Colonic mucosa (tissue), 4 donors: ENCODE data around the gene CNTNAP3. TPM values are rescaled to one million over a fixed set of nuclear protein-coding genes. Genes with fewer than 3 reads are reported as not detected.
A peak's percentile ranks its signal among the peaks of the same experiment; 100 is the strongest.
"Not testable (repeated sequence)": the region's sequence is repeated elsewhere in the genome, so short reads cannot be mapped to it uniquely, and the experiment has no call there.

Experiments
- DNase-seq: peaks from one replicate; pipeline ENCODE4 v3.0.0-alpha.2; 2020
- H3K27ac ChIP-seq: fragments of 200-600 bp; one replicate; pipeline ENCODE4 v1.8.0; 2021
- H3K27me3 ChIP-seq: fragments of 200-600 bp; one replicate; pipeline ENCODE4 v1.8.0; 2021
- H3K36me3 ChIP-seq: fragments of 200-600 bp; one replicate; pipeline ENCODE4 v1.8.0; 2021
- H3K4me1 ChIP-seq: fragments of 200-600 bp; one replicate; pipeline ENCODE4 v1.8.0; 2021; ENCODE audit warnings: mild to moderate bottlenecking
- H3K4me3 ChIP-seq: fragments of 200-600 bp; one replicate; pipeline ENCODE4 v1.8.0; 2021
- H3K9ac ChIP-seq, 2 donors: one replicate each; pipeline ENCODE4 v1.7.0; 2013; ENCODE audit warnings: control low read depth in 2 of 2, low read depth in 2 of 2, low read length in 2 of 2
- H3K9me3 ChIP-seq: fragments of 200-600 bp; one replicate; pipeline ENCODE4 v1.8.0; 2021
- CTCF ChIP-seq: fragments of 200-600 bp; IDR thresholded peaks from one replicate; pipeline ENCODE4 v1.8.0; 2022; ENCODE audit warnings: antibody characterized with exemption, mild to moderate bottlenecking
- intact Hi-C: fragments of 100-400 bp; cut with DNase I; formaldehyde crosslinking; loops from one replicate; pipeline ENCODE4 v1.14.1; 2022
- total RNA-seq, 2 donors: library from RNA; stranded (reverse); fragmentation: NEBNext Ultra II Directional in 1 of 2; extraction: Animal tissue kit (Norgen Biotek cat#: 25700) in 1 of 2; gene quantifications; one replicate each; pipeline ENCODE4 v1.2.1, GENCODE V29; 2021
- donor health status: healthy.
- donor health status: DM: no; HTN: no; CAD: no.
- donor health status: DM: no; HTN: no; CAD: no.

Gene CNTNAP3
- total RNA-seq, 2 donors from 2014 or later = 0.62 to 1.6 TPM

GRCh38 chr9:39121401-39121800 is 166.6 kb downstream of the CNTNAP3 start:
- H3K4me3 ChIP-seq, intact Hi-C loops, DNase-seq, H3K27ac ChIP-seq, H3K4me1 ChIP-seq, H3K9ac ChIP-seq, H3K36me3 ChIP-seq, H3K27me3 ChIP-seq, H3K9me3 ChIP-seq: not testable (repeated sequence)

- intact Hi-C loops, DNase-seq, H3K36me3 ChIP-seq, H3K9me3 ChIP-seq, H3K9ac ChIP-seq, H3K27me3 ChIP-seq, H3K27ac ChIP-seq, H3K4me3 ChIP-seq, H3K4me1 ChIP-seq: not testable (repeated sequence)
Measured at GRCh38 chr9:39111746-39112145, 176.2 kb downstream of the CNTNAP3 start.

GRCh38 chr9:39108145-39108544 is 179.8 kb downstream of the CNTNAP3 start:
- Histone ChIP-seq H3K9ac (no peak overlapping the region), H3K9me3 (no peaks in the 10 kb centered on the region), H3K27me3 (no peaks in the 10 kb centered on the region), H3K4me1 (no peaks in the 10 kb centered on the region), H3K27ac (no peak overlapping the region), H3K36me3 (no peaks in the 10 kb centered on the region), H3K4me3 (no peak overlapping the region)
- intact Hi-C loops = no loop called here
- no peak for TF ChIP-seq CTCF
- no peak for DNase-seq

GRCh38 chr9:39097208-39097607 is 190.8 kb downstream of the CNTNAP3 start:
- H3K4me3 ChIP-seq, H3K36me3 ChIP-seq, H3K9me3 ChIP-seq, DNase-seq, H3K27me3 ChIP-seq, H3K4me1 ChIP-seq, intact Hi-C loops, H3K9ac ChIP-seq, H3K27ac ChIP-seq: not testable (repeated sequence)

- H3K27me3 ChIP-seq, H3K4me3 ChIP-seq, H3K9me3 ChIP-seq, H3K9ac ChIP-seq, intact Hi-C loops, H3K4me1 ChIP-seq, H3K27ac ChIP-seq, DNase-seq, H3K36me3 ChIP-seq: not testable (repeated sequence)
Measured at GRCh38 chr9:39085311-39085710, 202.7 kb downstream of the CNTNAP3 start.

- H3K27me3 ChIP-seq, intact Hi-C loops, H3K9me3 ChIP-seq, H3K27ac ChIP-seq, H3K36me3 ChIP-seq, H3K4me1 ChIP-seq, DNase-seq, H3K9ac ChIP-seq, H3K4me3 ChIP-seq: not testable (repeated sequence)
Measured at GRCh38 chr9:39082574-39082973, 205.4 kb downstream of the CNTNAP3 start.

GRCh38 chr9:39080081-39080480 is 207.9 kb downstream of the CNTNAP3 start:
- H3K27ac ChIP-seq, H3K4me1 ChIP-seq, H3K27me3 ChIP-seq, H3K4me3 ChIP-seq, DNase-seq, H3K36me3 ChIP-seq, H3K9ac ChIP-seq, intact Hi-C loops, H3K9me3 ChIP-seq: not testable (repeated sequence)

- H3K27ac ChIP-seq, H3K27me3 ChIP-seq, intact Hi-C loops, H3K36me3 ChIP-seq, H3K9me3 ChIP-seq, H3K9ac ChIP-seq, H3K4me1 ChIP-seq: not testable (repeated sequence)
- H3K4me3 ChIP-seq = peak overlapping the region; percentile 11
- DNase-seq = peak; percentile 73
- TF ChIP-seq CTCF = peak; percentile 28
Measured at GRCh38 chr9:39078621-39079256, 209.2 kb downstream of the CNTNAP3 start.

GRCh38 chr9:39073537-39073936 is 214.4 kb downstream of the CNTNAP3 start:
- H3K4me1 ChIP-seq, DNase-seq, H3K27ac ChIP-seq, H3K27me3 ChIP-seq, H3K36me3 ChIP-seq, H3K9ac ChIP-seq, intact Hi-C loops, H3K9me3 ChIP-seq, H3K4me3 ChIP-seq: not testable (repeated sequence)

- H3K27me3 ChIP-seq, H3K4me1 ChIP-seq, H3K9me3 ChIP-seq, DNase-seq, H3K9ac ChIP-seq, H3K36me3 ChIP-seq, H3K4me3 ChIP-seq, H3K27ac ChIP-seq, intact Hi-C loops: not testable (repeated sequence)
Measured at GRCh38 chr9:39067683-39068082, 220.3 kb downstream of the CNTNAP3 start.

- H3K4me3 ChIP-seq = not testable (repeated sequence)
Measured at GRCh38 chr9:39062966-39063365, 225.0 kb downstream of the CNTNAP3 start.

GRCh38 chr9:39054453-39054852 is 233.5 kb downstream of the CNTNAP3 start:
- DNase-seq, H3K4me1 ChIP-seq, H3K4me3 ChIP-seq, H3K36me3 ChIP-seq, H3K9me3 ChIP-seq, H3K27me3 ChIP-seq, H3K9ac ChIP-seq, intact Hi-C loops, H3K27ac ChIP-seq: not testable (repeated sequence)

More at GRCh38 chr9:39062966-39063365, 225.0 kb downstream of the CNTNAP3 start:
- H3K36me3 ChIP-seq, intact Hi-C loops, H3K27me3 ChIP-seq, DNase-seq, H3K27ac ChIP-seq, H3K9me3 ChIP-seq, H3K9ac ChIP-seq, H3K4me1 ChIP-seq: not testable (repeated sequence)
